HepG2 (cell line): ENCODE data around the gene ALMS1. TPM values are rescaled to one million over a fixed set of nuclear protein-coding genes. Genes with fewer than 3 reads are reported as not detected.

ENCODE experiments used
- BRCA1 ChIP-seq: sonication (generic); formaldehyde crosslinking; IDR thresholded peaks from 2 replicates; pipeline ENCODE4 v1.4.0; 2020; ENCODE audit warnings: missing genetic modification reagents
- EHMT2 ChIP-seq: fragments of 200-600 bp; sonication (generic); IDR thresholded peaks from 2 replicates; pipeline ENCODE4 v1.7.0; 2017; ENCODE audit warnings: antibody characterized with exemption, low read depth, low read length, borderline replicate concordance
- HNRNPL ChIP-seq: fragments of 200-400 bp; formaldehyde crosslinking; IDR thresholded peaks from 2 replicates; pipeline ENCODE4 v1.6.1; 2017; ENCODE audit warnings: mild to moderate bottlenecking, low read depth, low read length
- NCOA1 ChIP-seq: sonication (generic); formaldehyde crosslinking; IDR thresholded peaks from 2 replicates; pipeline ENCODE4 v1.9.0; 2021; ENCODE audit warnings: missing genetic modification reagents
- NFE2L2 ChIP-seq: fragments of 150-350 bp; IDR thresholded peaks from 2 replicates; pipeline ENCODE4 v1.6.1; 2014; ENCODE audit warnings: low read length
- RBM22 ChIP-seq: fragments of 200-400 bp; formaldehyde crosslinking; optimal IDR thresholded peaks from 2 replicates; pipeline ENCODE3; 2017; ENCODE audit warnings: mild to moderate bottlenecking, low read length, moderate library complexity
- RNF2 ChIP-seq: fragments of 450-650 bp; conservative IDR thresholded peaks from 2 replicates; pipeline ENCODE4 v1.6.1; 2016; ENCODE audit warnings: low read depth
- SOX13 ChIP-seq, 3 experiments: fragments of 450-650 bp in 1 of 3; sonication (generic) in 1 of 3; formaldehyde crosslinking in 1 of 3; IDR thresholded peaks in 2 of 3; conservative IDR thresholded peaks in 1 of 3; 2 replicates each; pipeline versions ENCODE4 v1.5.0 to v1.6.1; 2016 to 2020; ENCODE audit warnings: antibody characterized with exemption in 1 of 3, mild to moderate bottlenecking in 1 of 3, missing compliant biosample characterization in 1 of 3, missing genetic modification reagents in 1 of 3, moderate library complexity in 1 of 3
- ZIK1 ChIP-seq: sonication (generic); formaldehyde crosslinking; IDR thresholded peaks from 2 replicates; pipeline ENCODE4 v1.5.0; 2020; ENCODE audit warnings: mild to moderate bottlenecking, low read depth, missing genetic modification reagents, borderline replicate concordance
- ZNF577 ChIP-seq: sonication (generic); formaldehyde crosslinking; IDR thresholded peaks from 2 replicates; pipeline ENCODE4 v1.4.0; 2020; ENCODE audit warnings: mild to moderate bottlenecking, low read depth, missing genetic modification reagents, borderline replicate concordance
- ZZZ3 ChIP-seq: sonication (generic); formaldehyde crosslinking; IDR thresholded peaks from 2 replicates; pipeline ENCODE4 v1.4.0; 2020; ENCODE audit warnings: missing genetic modification reagents, mild to moderate bottlenecking, borderline replicate concordance
- polyA plus RNA-seq, 8 experiments: library from polyadenylated mRNA; depleted of rRNA in 3 of 8; stranded (reverse) in 7 of 8; unstranded in 1 of 8; fragments of >200 nt; fragmentation: Illumina TruSeq in 4 of 8; extraction: Trizol in 4 of 8; gene quantifications; 2 replicates each; pipeline versions ENCODE4 v1.2.1 to v1.2.3, GENCODE V29; 2011 to 2016; ENCODE audit warnings: low read depth in 4 of 8, missing spikeins in 1 of 8, mixed read lengths in 1 of 8; ENCODE audit not compliant: insufficient read depth in 1 of 8
- total RNA-seq, 5 experiments: library from RNA; depleted of rRNA; stranded (reverse); fragments of >200 nt; fragmentation: Illumina TruSeq; extraction: Trizol; gene quantifications; 2 replicates each; pipeline ENCODE4 v1.2.3, GENCODE V29; 2016; ENCODE audit warnings: low read depth in 1 of 5
- TF ChIP-seq, protein P1 (sequence below): sonication (generic); formaldehyde crosslinking; IDR thresholded peaks from 2 replicates; pipeline ENCODE4 v1.8.0; 2023; ENCODE audit warnings: mild to moderate bottlenecking, missing genetic modification reagents
- TF ChIP-seq, protein P2 (sequence below): IDR thresholded peaks from 2 replicates; pipeline ENCODE4 v1.4.0; 2020; ENCODE audit warnings: mild to moderate bottlenecking, missing genetic modification reagents
- TF ChIP-seq, protein P3 (sequence below): sonication (generic); formaldehyde crosslinking; IDR thresholded peaks from 2 replicates; pipeline ENCODE4 v1.8.1; 2023; ENCODE audit warnings: missing genetic modification reagents, inconsistent platforms, borderline replicate concordance
- TF ChIP-seq, protein P4 (sequence below): sonication (generic); formaldehyde crosslinking; IDR thresholded peaks from 2 replicates; pipeline ENCODE4 v1.9.0; 2021; ENCODE audit warnings: missing genetic modification reagents, borderline replicate concordance
- TF ChIP-seq, protein P5 (sequence below): sonication (generic); formaldehyde crosslinking; IDR thresholded peaks from 2 replicates; pipeline ENCODE4 v1.4.0; 2020; ENCODE audit warnings: missing genetic modification reagents, borderline replicate concordance

ALMS1 gene
- total and polyA plus RNA-seq, 2 of the 13 experiments (the other 11 are each of a cell fraction or from before 2014, with no cell fraction given) = 12.9 to 21.2 TPM

DNA sequence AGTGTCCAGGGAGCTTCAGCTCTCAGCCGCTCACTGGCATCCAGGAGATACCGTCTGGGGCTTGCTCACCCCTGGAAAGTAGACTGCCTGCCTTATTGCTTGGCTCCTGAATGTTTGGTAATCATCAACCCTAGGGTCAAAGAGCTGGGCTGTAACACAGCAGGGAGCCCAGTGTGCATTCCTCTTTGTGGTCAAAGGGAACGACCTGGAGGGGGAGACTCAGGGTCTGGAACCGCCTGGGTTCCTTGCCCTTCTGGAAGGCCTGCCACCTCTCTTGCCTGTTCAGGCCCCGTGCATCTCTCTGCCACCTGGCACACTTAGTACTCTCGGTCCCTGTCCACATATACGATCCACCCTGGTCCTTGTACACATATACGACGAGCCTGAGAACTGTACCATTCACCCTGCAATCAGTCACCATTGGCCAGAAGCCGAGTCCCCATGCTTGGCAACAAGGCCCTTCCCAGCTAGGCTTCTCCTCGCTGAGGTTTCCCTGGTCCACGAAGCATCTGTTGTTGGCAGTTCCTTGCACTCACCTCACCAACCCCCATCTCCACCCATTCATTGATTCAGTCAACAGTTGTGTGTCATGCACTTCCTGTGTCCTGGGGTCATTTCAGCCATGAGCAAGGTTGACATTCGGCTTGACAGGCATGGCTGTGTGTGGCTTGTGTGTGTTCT, 256.8 kb downstream of the ALMS1 start, which contains the start of gene NAT8 (continued):
- TF ChIP-seq, protein P1, sequence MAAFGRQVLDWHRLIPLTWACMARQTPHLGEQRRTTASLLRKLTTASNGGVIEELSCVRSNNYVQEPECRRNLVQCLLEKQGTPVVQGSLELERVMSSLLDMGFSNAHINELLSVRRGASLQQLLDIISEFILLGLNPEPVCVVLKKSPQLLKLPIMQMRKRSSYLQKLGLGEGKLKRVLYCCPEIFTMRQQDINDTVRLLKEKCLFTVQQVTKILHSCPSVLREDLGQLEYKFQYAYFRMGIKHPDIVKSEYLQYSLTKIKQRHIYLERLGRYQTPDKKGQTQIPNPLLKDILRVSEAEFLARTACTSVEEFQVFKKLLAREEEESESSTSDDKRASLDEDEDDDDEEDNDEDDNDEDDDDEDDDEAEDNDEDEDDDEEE = no peak
- no peak for TF ChIP-seq ZZZ3 (CRISPR knock-in tag)
- TF ChIP-seq ZNF577 (CRISPR knock-in tag) = no peak
- peak; percentile 79; the same call in 1 of the 2 replicates for TF ChIP-seq EHMT2
- TF ChIP-seq, protein P2, sequence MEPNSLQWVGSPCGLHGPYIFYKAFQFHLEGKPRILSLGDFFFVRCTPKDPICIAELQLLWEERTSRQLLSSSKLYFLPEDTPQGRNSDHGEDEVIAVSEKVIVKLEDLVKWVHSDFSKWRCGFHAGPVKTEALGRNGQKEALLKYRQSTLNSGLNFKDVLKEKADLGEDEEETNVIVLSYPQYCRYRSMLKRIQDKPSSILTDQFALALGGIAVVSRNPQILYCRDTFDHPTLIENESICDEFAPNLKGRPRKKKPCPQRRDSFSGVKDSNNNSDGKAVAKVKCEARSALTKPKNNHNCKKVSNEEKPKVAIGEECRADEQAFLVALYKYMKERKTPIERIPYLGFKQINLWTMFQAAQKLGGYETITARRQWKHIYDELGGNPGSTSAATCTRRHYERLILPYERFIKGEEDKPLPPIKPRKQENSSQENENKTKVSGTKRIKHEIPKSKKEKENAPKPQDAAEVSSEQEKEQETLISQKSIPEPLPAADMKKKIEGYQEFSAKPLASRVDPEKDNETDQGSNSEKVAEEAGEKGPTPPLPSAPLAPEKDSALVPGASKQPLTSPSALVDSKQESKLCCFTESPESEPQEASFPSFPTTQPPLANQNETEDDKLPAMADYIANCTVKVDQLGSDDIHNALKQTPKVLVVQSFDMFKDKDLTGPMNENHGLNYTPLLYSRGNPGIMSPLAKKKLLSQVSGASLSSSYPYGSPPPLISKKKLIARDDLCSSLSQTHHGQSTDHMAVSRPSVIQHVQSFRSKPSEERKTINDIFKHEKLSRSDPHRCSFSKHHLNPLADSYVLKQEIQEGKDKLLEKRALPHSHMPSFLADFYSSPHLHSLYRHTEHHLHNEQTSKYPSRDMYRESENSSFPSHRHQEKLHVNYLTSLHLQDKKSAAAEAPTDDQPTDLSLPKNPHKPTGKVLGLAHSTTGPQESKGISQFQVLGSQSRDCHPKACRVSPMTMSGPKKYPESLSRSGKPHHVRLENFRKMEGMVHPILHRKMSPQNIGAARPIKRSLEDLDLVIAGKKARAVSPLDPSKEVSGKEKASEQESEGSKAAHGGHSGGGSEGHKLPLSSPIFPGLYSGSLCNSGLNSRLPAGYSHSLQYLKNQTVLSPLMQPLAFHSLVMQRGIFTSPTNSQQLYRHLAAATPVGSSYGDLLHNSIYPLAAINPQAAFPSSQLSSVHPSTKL (CRISPR knock-in tag) = peak; percentile 86
- TF ChIP-seq BRCA1 (CRISPR knock-in tag) = no peak
- TF ChIP-seq, protein P3, sequence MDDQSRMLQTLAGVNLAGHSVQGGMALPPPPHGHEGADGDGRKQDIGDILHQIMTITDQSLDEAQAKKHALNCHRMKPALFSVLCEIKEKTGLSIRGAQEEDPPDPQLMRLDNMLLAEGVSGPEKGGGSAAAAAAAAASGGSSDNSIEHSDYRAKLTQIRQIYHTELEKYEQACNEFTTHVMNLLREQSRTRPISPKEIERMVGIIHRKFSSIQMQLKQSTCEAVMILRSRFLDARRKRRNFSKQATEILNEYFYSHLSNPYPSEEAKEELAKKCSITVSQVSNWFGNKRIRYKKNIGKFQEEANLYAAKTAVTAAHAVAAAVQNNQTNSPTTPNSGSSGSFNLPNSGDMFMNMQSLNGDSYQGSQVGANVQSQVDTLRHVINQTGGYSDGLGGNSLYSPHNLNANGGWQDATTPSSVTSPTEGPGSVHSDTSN = no peak
- TF ChIP-seq, protein P4, sequence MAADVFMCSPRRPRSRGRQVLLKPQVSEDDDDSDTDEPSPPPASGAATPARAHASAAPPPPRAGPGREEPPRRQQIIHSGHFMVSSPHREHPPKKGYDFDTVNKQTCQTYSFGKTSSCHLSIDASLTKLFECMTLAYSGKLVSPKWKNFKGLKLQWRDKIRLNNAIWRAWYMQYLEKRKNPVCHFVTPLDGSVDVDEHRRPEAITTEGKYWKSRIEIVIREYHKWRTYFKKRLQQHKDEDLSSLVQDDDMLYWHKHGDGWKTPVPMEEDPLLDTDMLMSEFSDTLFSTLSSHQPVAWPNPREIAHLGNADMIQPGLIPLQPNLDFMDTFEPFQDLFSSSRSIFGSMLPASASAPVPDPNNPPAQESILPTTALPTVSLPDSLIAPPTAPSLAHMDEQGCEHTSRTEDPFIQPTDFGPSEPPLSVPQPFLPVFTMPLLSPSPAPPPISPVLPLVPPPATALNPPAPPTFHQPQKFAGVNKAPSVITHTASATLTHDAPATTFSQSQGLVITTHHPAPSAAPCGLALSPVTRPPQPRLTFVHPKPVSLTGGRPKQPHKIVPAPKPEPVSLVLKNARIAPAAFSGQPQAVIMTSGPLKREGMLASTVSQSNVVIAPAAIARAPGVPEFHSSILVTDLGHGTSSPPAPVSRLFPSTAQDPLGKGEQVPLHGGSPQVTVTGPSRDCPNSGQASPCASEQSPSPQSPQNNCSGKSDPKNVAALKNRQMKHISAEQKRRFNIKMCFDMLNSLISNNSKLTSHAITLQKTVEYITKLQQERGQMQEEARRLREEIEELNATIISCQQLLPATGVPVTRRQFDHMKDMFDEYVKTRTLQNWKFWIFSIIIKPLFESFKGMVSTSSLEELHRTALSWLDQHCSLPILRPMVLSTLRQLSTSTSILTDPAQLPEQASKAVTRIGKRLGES (CRISPR knock-in tag) = no peak
- no peak for TF ChIP-seq RBM22
- no peak for TF ChIP-seq NFE2L2
- no peak for TF ChIP-seq HNRNPL
- TF ChIP-seq ZIK1 (CRISPR knock-in tag) = no peak
- TF ChIP-seq, protein P5, sequence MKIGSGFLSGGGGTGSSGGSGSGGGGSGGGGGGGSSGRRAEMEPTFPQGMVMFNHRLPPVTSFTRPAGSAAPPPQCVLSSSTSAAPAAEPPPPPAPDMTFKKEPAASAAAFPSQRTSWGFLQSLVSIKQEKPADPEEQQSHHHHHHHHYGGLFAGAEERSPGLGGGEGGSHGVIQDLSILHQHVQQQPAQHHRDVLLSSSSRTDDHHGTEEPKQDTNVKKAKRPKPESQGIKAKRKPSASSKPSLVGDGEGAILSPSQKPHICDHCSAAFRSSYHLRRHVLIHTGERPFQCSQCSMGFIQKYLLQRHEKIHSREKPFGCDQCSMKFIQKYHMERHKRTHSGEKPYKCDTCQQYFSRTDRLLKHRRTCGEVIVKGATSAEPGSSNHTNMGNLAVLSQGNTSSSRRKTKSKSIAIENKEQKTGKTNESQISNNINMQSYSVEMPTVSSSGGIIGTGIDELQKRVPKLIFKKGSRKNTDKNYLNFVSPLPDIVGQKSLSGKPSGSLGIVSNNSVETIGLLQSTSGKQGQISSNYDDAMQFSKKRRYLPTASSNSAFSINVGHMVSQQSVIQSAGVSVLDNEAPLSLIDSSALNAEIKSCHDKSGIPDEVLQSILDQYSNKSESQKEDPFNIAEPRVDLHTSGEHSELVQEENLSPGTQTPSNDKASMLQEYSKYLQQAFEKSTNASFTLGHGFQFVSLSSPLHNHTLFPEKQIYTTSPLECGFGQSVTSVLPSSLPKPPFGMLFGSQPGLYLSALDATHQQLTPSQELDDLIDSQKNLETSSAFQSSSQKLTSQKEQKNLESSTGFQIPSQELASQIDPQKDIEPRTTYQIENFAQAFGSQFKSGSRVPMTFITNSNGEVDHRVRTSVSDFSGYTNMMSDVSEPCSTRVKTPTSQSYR (CRISPR knock-in tag) = peak; percentile 76; the same call in 1 of the 2 replicates
- TF ChIP-seq RNF2 = no peak
- 0 out of 2 replicates have a peak, but pooled peaks have one; percentile 8 for TF ChIP-seq SOX13 (IDR thresholded peaks at IDR 0.05)
- TF ChIP-seq SOX13 (CRISPR knock-in tag; conservative IDR thresholded peaks at IDR 0.05 in 1 of 2, IDR thresholded peaks at IDR 0.05 in 1 of 2) = peak in 1 of 2 experiments; percentile 62; a peak in 2 of 4 replicates
- TF ChIP-seq NCOA1 (CRISPR knock-in tag) = no peak
